WTC11 (cell line): Measurements from ENCODE around the gene SART3.

Source experiments
- NFE2L1 ChIP-seq: sonication (generic); formaldehyde crosslinking; IDR thresholded peaks from 2 replicates; pipeline ENCODE4 v1.8.1; 2023; ENCODE audit warnings: missing genetic modification reagents
- ZBTB43 ChIP-seq: sonication (generic); formaldehyde crosslinking; IDR thresholded peaks from 2 replicates; pipeline ENCODE4 v1.8.1; 2023; ENCODE audit warnings: mild to moderate bottlenecking, missing genetic modification reagents

- TF ChIP-seq ZBTB43 (CRISPR knock-in tag) (no peak), NFE2L1 (CRISPR knock-in tag) (no peak)
Observed at GRCh38 chr12:108609537-108610335, 48.8 kb upstream of the SART3 start.
